HepG2 (cell line): ENCODE data around the gene COX6B1. TPM values are rescaled to one million over a fixed set of nuclear protein-coding genes. Genes with fewer than 3 reads are reported as not detected.

Experiments
- BORCS8-MEF2B ChIP-seq: sonication (generic); formaldehyde crosslinking; IDR thresholded peaks from 2 replicates; pipeline ENCODE4 v1.8.0; 2022; ENCODE audit warnings: mild to moderate bottlenecking, missing genetic modification reagents
- CEBPG ChIP-seq: IDR thresholded peaks from 2 replicates; pipeline ENCODE4 v1.6.1; 2016
- LCORL ChIP-seq, 2 experiments: fragments of 450-650 bp in 1 of 2; sonication (generic) in 1 of 2; formaldehyde crosslinking in 1 of 2; IDR thresholded peaks; 2 replicates each; pipeline versions ENCODE4 v1.5.0 to v1.6.1; 2017 to 2020; ENCODE audit warnings: antibody characterized with exemption in 1 of 2, missing genetic modification reagents in 1 of 2
- SUZ12 ChIP-seq: fragments of 150-350 bp; IDR thresholded peaks from 2 replicates; pipeline ENCODE4 v1.6.1; 2014; ENCODE audit warnings: low read depth, low read length
- TRIM22 ChIP-seq: fragments of 450-650 bp; IDR thresholded peaks from 2 replicates; pipeline ENCODE4 v1.6.1; 2017
- ZBTB46 ChIP-seq: sonication (generic); formaldehyde crosslinking; IDR thresholded peaks from 2 replicates; pipeline ENCODE4 v1.4.0; 2020; ENCODE audit warnings: mild to moderate bottlenecking, missing genetic modification reagents, borderline replicate concordance
- ZC3H13 ChIP-seq: sonication (generic); formaldehyde crosslinking; IDR thresholded peaks from 2 replicates; pipeline ENCODE4 v1.8.1; 2023; ENCODE audit warnings: mild to moderate bottlenecking, missing genetic modification reagents, moderate library complexity
- ZNF543 ChIP-seq: sonication (generic); formaldehyde crosslinking; IDR thresholded peaks from 2 replicates; pipeline ENCODE4 v1.4.0; 2020; ENCODE audit warnings: mild to moderate bottlenecking, missing genetic modification reagents
- ZNF547 ChIP-seq: sonication (generic); formaldehyde crosslinking; IDR thresholded peaks from 2 replicates; pipeline ENCODE4 v1.5.1; 2020; ENCODE audit warnings: mild to moderate bottlenecking, missing genetic modification reagents
- ZNF598 ChIP-seq: sonication (generic); formaldehyde crosslinking; IDR thresholded peaks from 2 replicates; pipeline ENCODE4 v1.5.1; 2020; ENCODE audit warnings: mild to moderate bottlenecking, missing genetic modification reagents, borderline replicate concordance
- ZNF646 ChIP-seq: sonication (generic); formaldehyde crosslinking; IDR thresholded peaks from 2 replicates; pipeline ENCODE4 v1.9.0; 2021; ENCODE audit warnings: mild to moderate bottlenecking, missing genetic modification reagents
- ZNF724P ChIP-seq: sonication (generic); formaldehyde crosslinking; IDR thresholded peaks from 2 replicates; pipeline ENCODE4 v1.8.0; 2022; ENCODE audit warnings: missing genetic modification reagents, borderline replicate concordance
- polyA plus RNA-seq, 8 experiments: library from polyadenylated mRNA; depleted of rRNA in 3 of 8; stranded (reverse) in 7 of 8; unstranded in 1 of 8; fragments of >200 nt; fragmentation: Illumina TruSeq in 4 of 8; extraction: Trizol in 4 of 8; gene quantifications; 2 replicates each; pipeline versions ENCODE4 v1.2.1 to v1.2.3, GENCODE V29; 2011 to 2016; ENCODE audit warnings: low read depth in 4 of 8, missing spikeins in 1 of 8, mixed read lengths in 1 of 8; ENCODE audit not compliant: insufficient read depth in 1 of 8
- total RNA-seq, 5 experiments: library from RNA; depleted of rRNA; stranded (reverse); fragments of >200 nt; fragmentation: Illumina TruSeq; extraction: Trizol; gene quantifications; 2 replicates each; pipeline ENCODE4 v1.2.3, GENCODE V29; 2016; ENCODE audit warnings: low read depth in 1 of 5
- TF ChIP-seq, protein P1 (sequence below): sonication (generic); formaldehyde crosslinking; IDR thresholded peaks from 2 replicates; pipeline ENCODE4 v1.9.0; 2021; ENCODE audit warnings: missing genetic modification reagents, mild to moderate bottlenecking, borderline replicate concordance
- TF ChIP-seq, protein P2 (sequence below): sonication (generic); formaldehyde crosslinking; IDR thresholded peaks from 2 replicates; pipeline ENCODE4 v1.4.0; 2020; ENCODE audit warnings: missing genetic modification reagents

Gene COX6B1
- total and polyA plus RNA-seq, 2 of the 13 experiments (the other 11 are each of a cell fraction or from before 2014, with no cell fraction given), result 481 to 487 TPM

GRCh38 chr19:35702223-35703012, 54.3 kb downstream of the COX6B1 start (continued):
- TF ChIP-seq ZNF646 (no peak), SUZ12 (no peak), TRIM22 (no peak), LCORL (IDR thresholded peaks at IDR 0.05) (no peak), LCORL (CRISPR knock-in tag; IDR thresholded peaks at IDR 0.05) (peak; percentile 48; the same call in 1 of the 2 replicates), CEBPG (CRISPR knock-in tag) (0 out of 2 replicates have a peak, but pooled peaks have one; percentile 4), ZNF598 (CRISPR knock-in tag) (0 out of 2 replicates have a peak, but pooled peaks have one; percentile 49), ZNF543 (CRISPR knock-in tag) (peak; percentile 32; the same call in 1 of the 2 replicates), ZC3H13 (CRISPR knock-in tag) (0 out of 2 replicates have a peak, but pooled peaks have one; percentile 55), ZBTB46 (0 out of 2 replicates have a peak, but pooled peaks have one; percentile 27), ZNF547 (CRISPR knock-in tag) (peak; percentile 88), ZNF724P (CRISPR knock-in tag) (peak; percentile 52; the same call in 1 of the 2 replicates), BORCS8-MEF2B (CRISPR knock-in tag) (peak; percentile 66)
- TF ChIP-seq, protein P1, sequence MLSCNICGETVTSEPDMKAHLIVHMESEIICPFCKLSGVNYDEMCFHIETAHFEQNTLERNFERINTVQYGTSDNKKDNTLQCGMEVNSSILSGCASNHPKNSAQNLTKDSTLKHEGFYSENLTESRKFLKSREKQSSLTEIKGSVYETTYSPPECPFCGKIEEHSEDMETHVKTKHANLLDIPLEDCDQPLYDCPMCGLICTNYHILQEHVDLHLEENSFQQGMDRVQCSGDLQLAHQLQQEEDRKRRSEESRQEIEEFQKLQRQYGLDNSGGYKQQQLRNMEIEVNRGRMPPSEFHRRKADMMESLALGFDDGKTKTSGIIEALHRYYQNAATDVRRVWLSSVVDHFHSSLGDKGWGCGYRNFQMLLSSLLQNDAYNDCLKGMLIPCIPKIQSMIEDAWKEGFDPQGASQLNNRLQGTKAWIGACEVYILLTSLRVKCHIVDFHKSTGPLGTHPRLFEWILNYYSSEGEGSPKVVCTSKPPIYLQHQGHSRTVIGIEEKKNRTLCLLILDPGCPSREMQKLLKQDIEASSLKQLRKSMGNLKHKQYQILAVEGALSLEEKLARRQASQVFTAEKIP (CRISPR knock-in tag), result no peak
- TF ChIP-seq, protein P2, sequence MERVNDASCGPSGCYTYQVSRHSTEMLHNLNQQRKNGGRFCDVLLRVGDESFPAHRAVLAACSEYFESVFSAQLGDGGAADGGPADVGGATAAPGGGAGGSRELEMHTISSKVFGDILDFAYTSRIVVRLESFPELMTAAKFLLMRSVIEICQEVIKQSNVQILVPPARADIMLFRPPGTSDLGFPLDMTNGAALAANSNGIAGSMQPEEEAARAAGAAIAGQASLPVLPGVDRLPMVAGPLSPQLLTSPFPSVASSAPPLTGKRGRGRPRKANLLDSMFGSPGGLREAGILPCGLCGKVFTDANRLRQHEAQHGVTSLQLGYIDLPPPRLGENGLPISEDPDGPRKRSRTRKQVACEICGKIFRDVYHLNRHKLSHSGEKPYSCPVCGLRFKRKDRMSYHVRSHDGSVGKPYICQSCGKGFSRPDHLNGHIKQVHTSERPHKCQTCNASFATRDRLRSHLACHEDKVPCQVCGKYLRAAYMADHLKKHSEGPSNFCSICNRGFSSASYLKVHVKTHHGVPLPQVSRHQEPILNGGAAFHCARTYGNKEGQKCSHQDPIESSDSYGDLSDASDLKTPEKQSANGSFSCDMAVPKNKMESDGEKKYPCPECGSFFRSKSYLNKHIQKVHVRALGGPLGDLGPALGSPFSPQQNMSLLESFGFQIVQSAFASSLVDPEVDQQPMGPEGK (CRISPR knock-in tag), result 0 out of 2 replicates have a peak, but pooled peaks have one; percentile 43
